BLaER1 (cell line): ENCODE measurements around the gene THOP1.

Experiments used
- H3K27ac ChIP-seq: shearing (Covaris generic); formaldehyde crosslinking; 2 replicates; pipeline ENCODE4 v1.8.1; 2022
- H3K27me3 ChIP-seq: shearing (Covaris generic); formaldehyde crosslinking; 2 replicates; pipeline ENCODE4 v1.8.1; 2022
- H3K36me3 ChIP-seq: shearing (Covaris generic); formaldehyde crosslinking; 2 replicates; pipeline ENCODE4 v1.8.1; 2022
- H3K4me1 ChIP-seq: shearing (Covaris generic); formaldehyde crosslinking; 2 replicates; pipeline ENCODE4 v1.8.1; 2022
- H3K4me2 ChIP-seq: shearing (Covaris generic); formaldehyde crosslinking; 2 replicates; pipeline ENCODE4 v1.8.1; 2022
- H3K4me3 ChIP-seq: shearing (Covaris generic); formaldehyde crosslinking; 2 replicates; pipeline ENCODE4 v1.8.1; 2022
- H3K9ac ChIP-seq: shearing (Covaris generic); formaldehyde crosslinking; 2 replicates; pipeline ENCODE4 v1.8.1; 2022
- H3K9me3 ChIP-seq: shearing (Covaris generic); formaldehyde crosslinking; 2 replicates; pipeline ENCODE4 v1.8.1; 2022
- H4K20me1 ChIP-seq: shearing (Covaris generic); formaldehyde crosslinking; 2 replicates; pipeline ENCODE4 v1.8.1; 2022
- Cebpa-rat ChIP-seq: shearing (Covaris generic); IDR thresholded peaks from 2 replicates; pipeline ENCODE4 v1.8.1; 2022

The THOP1 gene

DNA sequence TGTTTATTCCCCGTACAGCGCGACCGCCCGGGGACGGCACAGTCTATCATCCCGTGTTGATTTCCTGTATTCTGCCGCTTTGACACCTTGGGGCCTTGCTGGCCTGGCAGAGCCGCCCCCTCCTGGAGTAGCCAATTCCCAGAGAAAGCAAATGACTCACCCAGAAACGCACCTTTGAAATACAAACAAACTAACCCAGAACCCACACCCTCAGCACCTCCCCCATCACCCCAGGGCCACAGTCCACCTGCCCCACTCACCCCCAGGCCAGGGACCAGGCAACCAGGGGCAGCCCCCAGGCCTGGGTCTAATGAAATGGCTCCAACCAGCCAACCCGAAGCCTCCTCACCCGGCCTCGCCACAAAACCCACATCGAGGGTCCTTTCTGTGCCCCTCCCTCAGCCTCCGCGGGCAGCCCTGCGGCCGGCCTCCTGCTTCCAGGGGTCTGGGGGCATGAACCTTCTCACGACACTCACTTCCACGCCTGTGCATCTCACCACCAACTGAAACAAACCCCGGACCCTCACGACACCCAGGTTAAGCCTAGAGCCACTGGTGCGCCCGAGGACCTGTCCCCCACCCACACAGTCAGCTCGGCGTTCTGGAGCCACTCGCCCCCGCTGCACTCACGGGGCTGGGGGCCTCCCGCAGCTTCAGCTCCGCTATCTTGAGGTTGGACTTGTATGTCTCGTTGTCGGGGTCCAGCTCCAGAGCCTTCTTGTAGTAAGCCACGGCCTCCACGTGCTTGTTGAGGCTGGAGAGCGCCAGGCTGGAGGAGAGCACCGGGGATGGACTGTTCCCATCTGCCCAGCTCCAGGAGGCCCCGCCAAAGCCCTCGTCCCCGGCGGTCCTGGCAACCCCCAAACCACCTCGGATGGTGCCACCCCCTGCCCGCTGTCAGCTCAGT is 23.2 kb upstream of the THOP1 start:
- no peak for TF ChIP-seq Cebpa-rat
- H3K36me3 ChIP-seq: peaks cover 100% of the 10 kb centered on the region
- H3K9ac ChIP-seq: no peak overlapping the region
- H4K20me1 ChIP-seq: peaks cover 86% of the 10 kb centered on the region
- no peak overlapping the region for H3K4me3 ChIP-seq
- peaks cover 36% of the 10 kb centered on the region for H3K4me1 ChIP-seq
- H3K9me3 ChIP-seq: no peaks in the 10 kb centered on the region
- no peak overlapping the region for H3K27ac ChIP-seq
- no peak overlapping the region for H3K4me2 ChIP-seq
- H3K27me3 ChIP-seq: no peaks in the 10 kb centered on the region; the same call in 1 of the 2 replicates

DNA sequence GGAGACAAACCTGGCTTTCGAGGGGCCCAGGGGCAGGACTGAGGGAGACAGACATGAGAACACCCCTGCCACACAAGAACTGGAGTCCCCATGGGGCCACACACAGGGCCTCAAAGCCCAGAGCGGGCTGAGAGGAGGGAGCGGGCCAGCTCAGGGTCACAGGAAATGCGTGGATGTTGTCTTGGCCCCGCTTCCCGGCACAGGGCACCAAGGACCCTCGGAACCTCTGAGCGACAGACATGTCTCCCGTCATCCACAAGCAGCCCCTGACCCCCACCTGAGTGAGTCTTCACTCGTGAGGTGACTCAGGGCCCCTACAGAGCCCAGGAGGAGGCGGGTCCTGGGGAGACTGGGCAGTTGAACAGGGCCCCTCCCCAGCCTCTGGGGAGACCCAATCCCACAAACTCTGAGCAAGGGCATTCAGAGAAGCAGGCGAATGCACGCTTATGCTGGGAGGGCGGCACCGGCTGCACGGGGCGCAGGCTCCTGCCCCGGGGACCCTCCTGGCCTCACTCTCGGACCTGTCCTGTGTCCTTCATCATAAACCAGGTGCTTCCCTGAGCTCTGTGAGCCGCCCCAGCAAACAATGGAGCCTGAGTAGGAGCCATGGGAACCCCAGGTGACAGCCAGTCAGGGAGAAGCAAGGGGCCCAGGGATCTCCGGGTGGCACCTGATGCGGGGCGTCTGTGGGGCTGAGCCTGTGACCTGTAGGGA is 22.4 kb upstream of the THOP1 start:
- no peak overlapping the region for H3K4me3 ChIP-seq
- peaks cover 28% of the 10 kb centered on the region for H3K4me1 ChIP-seq
- no peaks in the 10 kb centered on the region; the same call in 1 of the 2 replicates for H3K27me3 ChIP-seq
- H3K36me3 ChIP-seq: peaks cover 100% of the 10 kb centered on the region
- no peak overlapping the region for H3K27ac ChIP-seq
- H4K20me1 ChIP-seq: peaks cover 86% of the 10 kb centered on the region
- H3K9me3 ChIP-seq: no peaks in the 10 kb centered on the region
- no peak overlapping the region for H3K9ac ChIP-seq
- TF ChIP-seq Cebpa-rat: no peak
- H3K4me2 ChIP-seq: no peak overlapping the region

DNA sequence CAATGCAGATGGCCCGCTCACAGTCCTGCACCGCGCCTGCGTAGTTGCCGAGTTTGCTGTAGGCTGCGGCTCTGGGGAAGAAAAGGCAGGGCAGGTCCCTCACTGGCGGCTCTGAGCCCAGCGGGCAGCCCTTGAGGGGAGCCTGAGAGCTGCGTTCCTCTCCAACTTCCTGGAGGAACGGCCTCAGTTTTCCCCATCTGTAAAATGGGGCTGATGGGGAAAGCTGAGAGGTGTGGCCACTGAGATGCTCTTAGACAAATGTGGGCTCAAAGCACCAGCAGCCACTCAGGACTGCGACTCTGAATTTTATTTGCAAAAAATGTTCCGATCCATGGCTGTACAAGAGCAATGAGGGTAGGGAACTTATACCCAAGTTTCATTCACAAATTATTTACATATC is 21.6 kb upstream of the THOP1 start:
- peaks cover 94% of the 10 kb centered on the region for H4K20me1 ChIP-seq
- H3K36me3 ChIP-seq: peaks cover 100% of the 10 kb centered on the region

DNA sequence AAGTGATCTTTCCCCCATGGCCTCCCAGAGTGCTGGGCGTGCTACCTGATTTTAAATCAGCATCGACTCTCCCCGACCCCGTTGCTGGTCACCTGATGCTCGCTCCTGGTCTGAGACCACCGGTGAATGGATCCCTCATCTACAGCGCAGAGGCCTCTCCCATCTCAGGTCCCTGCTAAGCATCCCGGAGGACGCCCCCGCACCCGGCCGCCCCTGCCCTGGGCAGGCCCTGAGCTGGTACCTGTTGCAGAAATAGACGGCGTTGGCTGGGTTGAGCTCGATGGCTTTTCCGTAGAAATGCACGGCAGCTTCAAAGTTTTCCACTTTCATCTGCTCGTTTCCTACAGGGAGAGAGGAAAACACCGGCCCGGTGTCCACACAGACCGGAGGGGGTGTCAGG is 20.4 kb upstream of the THOP1 start:
- Histone ChIP-seq H3K27me3 (no peaks in the 10 kb centered on the region; the same call in 1 of the 2 replicates), H4K20me1 (peaks cover 96% of the 10 kb centered on the region), H3K27ac (no peak overlapping the region), H3K36me3 (peaks cover 95% of the 10 kb centered on the region), H3K9me3 (no peaks in the 10 kb centered on the region), H3K4me3 (no peak overlapping the region), H3K4me1 (peaks cover 17% of the 10 kb centered on the region), H3K4me2 (no peak overlapping the region), H3K9ac (no peak overlapping the region)
- TF ChIP-seq Cebpa-rat: no peak

More for the DNA sequence above, 21.6 kb upstream of the THOP1 start:
- H3K9ac ChIP-seq: no peak overlapping the region
- no peak for TF ChIP-seq Cebpa-rat
- H3K4me3 ChIP-seq: no peak overlapping the region
- H3K27ac ChIP-seq: no peak overlapping the region
- no peaks in the 10 kb centered on the region for H3K9me3 ChIP-seq
- peaks cover 20% of the 10 kb centered on the region for H3K4me1 ChIP-seq
- H3K27me3 ChIP-seq: no peaks in the 10 kb centered on the region; the same call in 1 of the 2 replicates
- H3K4me2 ChIP-seq: no peak overlapping the region

DNA sequence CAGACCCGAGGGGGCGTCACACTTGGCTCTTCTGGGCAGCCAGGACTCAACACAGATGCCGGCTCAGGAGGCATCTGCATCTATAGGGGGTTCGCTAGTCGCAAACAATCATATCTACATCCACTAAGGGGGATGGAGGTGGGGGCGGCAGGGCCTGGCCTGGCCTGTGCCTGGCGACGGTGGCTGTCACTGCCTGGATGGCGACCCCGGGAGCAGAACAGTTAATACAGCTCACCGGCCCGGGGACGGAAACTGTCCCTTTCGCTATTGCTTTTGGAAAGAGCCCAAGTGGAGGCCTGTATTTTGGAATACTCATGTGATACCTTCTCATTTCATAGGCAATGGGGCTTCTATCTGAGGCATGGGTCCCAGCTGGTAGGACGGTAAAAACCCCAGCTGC is 19.9 kb upstream of the THOP1 start:
- no peaks in the 10 kb centered on the region; the same call in 1 of the 2 replicates for H3K27me3 ChIP-seq
- peaks cover 97% of the 10 kb centered on the region for H4K20me1 ChIP-seq
- peaks cover 93% of the 10 kb centered on the region for H3K36me3 ChIP-seq

DNA sequence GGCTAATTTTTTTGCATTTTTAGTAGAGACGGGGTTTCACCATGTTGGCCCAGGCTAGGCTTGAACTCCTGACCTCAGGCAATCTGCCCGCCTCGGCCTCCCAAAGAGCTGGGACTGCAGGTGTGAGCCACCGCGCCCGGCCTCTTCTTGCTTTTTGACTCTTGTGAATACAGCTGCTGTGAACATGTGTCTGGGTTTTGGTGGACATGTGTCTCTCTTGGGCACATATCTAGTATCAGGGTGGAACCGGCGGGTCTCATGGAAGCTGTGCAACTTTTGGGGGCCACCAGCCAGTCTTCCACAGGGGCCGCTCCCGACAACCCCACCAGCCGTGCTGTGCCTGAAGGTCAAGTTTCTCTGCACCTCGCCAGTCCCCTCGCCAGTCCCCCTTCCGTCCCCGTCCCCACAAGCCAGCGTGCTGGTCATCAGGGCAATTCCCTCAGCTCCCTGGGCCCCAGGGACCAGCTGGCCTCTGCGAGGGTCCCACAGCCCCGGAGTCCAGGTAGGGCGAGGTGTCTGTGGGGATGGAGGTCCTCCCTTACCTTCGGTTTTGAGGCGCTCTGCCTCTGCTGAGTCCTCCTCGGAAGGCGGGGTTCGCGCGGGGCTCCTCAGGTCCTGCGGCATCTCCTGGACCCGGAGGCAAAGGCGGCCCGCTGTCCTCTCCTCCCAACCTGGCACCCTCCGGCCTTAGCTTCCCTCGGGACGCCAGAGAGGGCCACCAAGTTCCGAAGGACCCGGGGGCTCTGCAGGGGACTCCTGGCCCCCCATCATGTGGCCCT is 18.5 kb upstream of the THOP1 start:
- Histone ChIP-seq H3K9me3 (no peaks in the 10 kb centered on the region), H3K27me3 (no peaks in the 10 kb centered on the region; the same call in 1 of the 2 replicates), H3K36me3 (peaks cover 89% of the 10 kb centered on the region), H4K20me1 (peaks cover 97% of the 10 kb centered on the region), H3K4me2 (no peak overlapping the region), H3K9ac (no peak overlapping the region), H3K4me1 (peaks cover 28% of the 10 kb centered on the region), H3K27ac (no peak overlapping the region), H3K4me3 (no peak overlapping the region)
- TF ChIP-seq Cebpa-rat: no peak

More for the DNA sequence above, 19.9 kb upstream of the THOP1 start:
- H3K4me2 ChIP-seq: no peak overlapping the region
- H3K9ac ChIP-seq: no peak overlapping the region
- no peaks in the 10 kb centered on the region for H3K9me3 ChIP-seq
- no peak overlapping the region for H3K27ac ChIP-seq
- TF ChIP-seq Cebpa-rat: no peak
- no peak overlapping the region for H3K4me3 ChIP-seq
- H3K4me1 ChIP-seq: peaks cover 19% of the 10 kb centered on the region

DNA sequence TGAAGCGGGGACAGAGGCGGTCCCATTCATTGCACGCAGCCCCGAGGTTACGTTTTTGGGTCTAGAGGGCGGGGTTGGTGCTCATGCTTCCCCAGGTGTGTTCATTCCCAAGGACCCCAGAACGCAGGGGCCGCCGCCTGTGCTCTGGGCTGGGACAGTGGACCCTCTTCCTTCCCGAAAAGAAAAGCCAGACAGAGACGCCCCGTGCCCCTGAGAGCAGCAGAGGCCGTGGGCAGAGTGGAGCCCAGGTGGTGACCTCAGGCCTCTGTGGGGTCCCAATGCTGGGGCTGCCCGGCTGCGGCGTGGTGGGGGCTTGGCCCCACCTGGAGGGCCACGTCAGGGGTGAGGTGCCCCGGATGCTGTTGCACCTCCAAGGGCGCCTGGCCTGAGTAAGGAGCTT is 17.6 kb upstream of the THOP1 start:
- Histone ChIP-seq H3K9me3 (no peaks in the 10 kb centered on the region), H3K27me3 (no peaks in the 10 kb centered on the region; the same call in 1 of the 2 replicates), H3K4me3 (no peak overlapping the region), H3K4me1 (peaks cover 36% of the 10 kb centered on the region), H3K9ac (no peak overlapping the region), H3K36me3 (peaks cover 89% of the 10 kb centered on the region), H3K27ac (no peak overlapping the region), H4K20me1 (peaks cover 97% of the 10 kb centered on the region), H3K4me2 (no peak overlapping the region)
- no peak for TF ChIP-seq Cebpa-rat

DNA sequence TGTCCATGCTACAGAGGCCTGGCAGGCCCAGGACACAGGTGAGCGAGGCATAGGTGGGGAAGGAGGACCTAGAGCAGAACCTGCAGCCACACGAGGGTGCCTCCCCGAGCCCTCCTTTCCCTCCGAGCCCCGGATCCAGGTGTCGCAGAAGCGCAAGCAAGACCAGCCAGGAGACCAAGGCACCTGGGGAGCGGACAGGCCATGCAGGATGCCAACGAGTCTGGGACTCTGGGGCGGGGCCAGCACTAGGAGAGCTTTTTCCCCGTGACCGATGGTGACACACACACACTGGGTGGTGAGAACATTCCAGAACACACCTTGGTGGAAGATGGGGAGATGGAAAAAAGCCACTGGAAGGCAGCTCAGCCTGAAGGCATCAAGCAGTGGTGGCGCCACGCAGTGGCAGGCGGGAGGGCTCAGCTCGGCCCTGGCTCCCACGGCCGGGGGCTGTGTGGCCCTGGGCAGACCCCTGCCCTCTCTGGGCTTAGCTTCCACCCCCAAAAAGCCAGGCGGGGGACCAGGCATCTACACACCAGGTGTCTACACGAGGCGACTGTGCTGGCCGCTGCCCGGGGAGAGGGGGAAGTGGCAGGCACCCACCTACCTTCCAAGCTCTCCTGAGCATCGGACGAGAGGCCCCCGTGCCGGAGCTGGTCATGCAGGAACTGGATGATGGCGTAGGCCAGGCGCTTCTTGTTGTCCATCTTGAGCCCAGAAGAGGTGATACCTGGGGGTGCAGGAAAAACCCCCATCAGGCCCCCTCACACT is 16.8 kb upstream of the THOP1 start:
- Histone ChIP-seq H3K4me2 (no peak overlapping the region), H3K9ac (no peak overlapping the region), H4K20me1 (peaks cover 92% of the 10 kb centered on the region), H3K27me3 (no peaks in the 10 kb centered on the region; the same call in 1 of the 2 replicates), H3K4me1 (peaks cover 36% of the 10 kb centered on the region), H3K27ac (0 out of 2 replicates have a peak overlapping the region, but pooled peaks have one; percentile 77), H3K36me3 (peaks cover 81% of the 10 kb centered on the region), H3K9me3 (no peaks in the 10 kb centered on the region), H3K4me3 (no peak overlapping the region)
- no peak for TF ChIP-seq Cebpa-rat

DNA sequence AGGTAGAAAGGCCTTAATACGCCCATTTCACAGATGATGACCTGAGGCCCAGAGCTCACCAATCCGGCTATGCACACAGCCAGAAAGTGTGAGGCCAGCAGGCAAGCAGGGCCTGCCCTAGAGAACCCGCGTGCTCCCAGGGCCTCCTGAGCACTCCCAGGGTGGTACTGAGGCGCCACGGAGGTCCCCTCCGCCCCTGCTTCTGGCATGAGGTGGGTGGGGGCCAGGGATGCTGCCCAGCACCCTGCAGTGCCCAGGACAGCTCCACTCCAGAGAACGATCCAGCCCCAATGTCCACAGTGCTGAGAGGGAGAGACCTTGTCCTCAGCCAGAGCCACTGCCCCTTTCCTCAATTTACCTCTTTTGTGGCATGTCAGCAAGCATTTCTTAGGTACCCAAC is 16.1 kb upstream of the THOP1 start:
- H3K9me3 ChIP-seq: no peaks in the 10 kb centered on the region
- no peak for TF ChIP-seq Cebpa-rat
- H3K27ac ChIP-seq: peak overlapping the region; percentile 77
- no peak overlapping the region for H3K9ac ChIP-seq
- H3K4me1 ChIP-seq: peaks cover 40% of the 10 kb centered on the region
- H3K4me3 ChIP-seq: no peak overlapping the region
- H4K20me1 ChIP-seq: peaks cover 92% of the 10 kb centered on the region
- peak overlapping the region; percentile 86; the same call in 1 of the 2 replicates for H3K4me2 ChIP-seq
- H3K27me3 ChIP-seq: no peaks in the 10 kb centered on the region
- H3K36me3 ChIP-seq: peaks cover 80% of the 10 kb centered on the region
